GM23338 (cell line): ENCODE data around the gene RIMKLB. TPM values are rescaled to one million over a fixed set of nuclear protein-coding genes. Genes with fewer than 3 reads are reported as not detected.

ENCODE experiments used
- ATAC-seq: fragments of 200-7000 bp; cut with Tn5 transposase; 3 replicates; pipeline ENCODE4 v1.9.1; 2020
- DNase-seq: peaks from one replicate; pipeline ENCODE4 v3.0.0-alpha.2; 2015; ENCODE audit warnings: low spot score
- H2AFZ ChIP-seq: fragments of 200-600 bp; sonication (generic); 2 replicates; pipeline ENCODE4 v1.8.0; 2016; ENCODE audit warnings: antibody characterized with exemption, mild to moderate bottlenecking, moderate library complexity
- H3F3A ChIP-seq: fragments of 200-600 bp; sonication (generic); replicated peaks from 2 replicates; pipeline ENCODE4 v1.8.0; 2017; ENCODE audit warnings: antibody characterized with exemption, mixed run types, low read depth
- H3K27ac ChIP-seq: fragments of 200-600 bp; sonication (generic); 2 replicates; pipeline ENCODE4 v1.6.1; 2016; ENCODE audit warnings: low read depth
- H3K27me3 ChIP-seq: fragments of 200-600 bp; sonication (generic); 2 replicates; pipeline ENCODE4 v1.8.0; 2016; ENCODE audit warnings: mild to moderate bottlenecking, mixed run types, moderate library complexity; ENCODE audit not compliant: insufficient read depth
- H3K36me3 ChIP-seq: fragments of 200-600 bp; sonication (generic); 2 replicates; pipeline ENCODE4 v1.8.0; 2016; ENCODE audit warnings: mild to moderate bottlenecking; ENCODE audit not compliant: insufficient read depth
- H3K4me1 ChIP-seq: fragments of 200-600 bp; sonication (generic); 2 replicates; pipeline ENCODE4 v1.8.0; 2016; ENCODE audit warnings: mild to moderate bottlenecking, moderate library complexity; ENCODE audit not compliant: insufficient read depth
- H3K4me2 ChIP-seq: fragments of 200-600 bp; sonication (generic); 2 replicates; pipeline ENCODE4 v1.7.1; 2017; ENCODE audit warnings: mixed run types
- H3K4me3 ChIP-seq: fragments of 200-600 bp; sonication (generic); 2 replicates; pipeline ENCODE4 v1.6.1; 2016; ENCODE audit warnings: mixed run types
- H3K79me2 ChIP-seq: fragments of 200-600 bp; sonication (generic); replicated peaks from 2 replicates; pipeline ENCODE4 v1.8.0; 2017; ENCODE audit warnings: mild to moderate bottlenecking; ENCODE audit not compliant: insufficient read depth
- H3K9me2 ChIP-seq: fragments of 200-600 bp; sonication (generic); 2 replicates; pipeline ENCODE4 v1.8.0; 2017; ENCODE audit not compliant: insufficient read depth
- H4K20me1 ChIP-seq: fragments of 200-600 bp; sonication (generic); replicated peaks from 2 replicates; pipeline ENCODE4 v1.8.0; 2017; ENCODE audit warnings: mild to moderate bottlenecking; ENCODE audit not compliant: insufficient read depth
- H3K27ac Mint-ChIP-seq: 2 replicates; pipeline ENCODE4 v1.8.0; 2020; ENCODE audit warnings: inconsistent platforms, mild to moderate bottlenecking, moderate library complexity, mixed read lengths
- H3K27me3 Mint-ChIP-seq: 3 replicates; pipeline ENCODE4 v1.8.0; 2022; ENCODE audit warnings: low read depth, mild to moderate bottlenecking, moderate library complexity, mixed read lengths, inconsistent platforms; ENCODE audit not compliant: insufficient read depth, poor library complexity
- H3K36me3 Mint-ChIP-seq: 3 replicates; pipeline ENCODE4 v1.8.0; 2021; ENCODE audit warnings: low read depth, mild to moderate bottlenecking, inconsistent platforms, moderate library complexity, mixed read lengths
- H3K4me1 Mint-ChIP-seq: 3 replicates; pipeline ENCODE4 v1.8.0; 2020; ENCODE audit warnings: mild to moderate bottlenecking, inconsistent platforms, mixed read lengths
- H3K4me3 Mint-ChIP-seq: 3 replicates; pipeline ENCODE4 v1.8.0; 2021; ENCODE audit warnings: moderate library complexity, mild to moderate bottlenecking, inconsistent platforms, mixed read lengths
- H3K9me3 Mint-ChIP-seq: 3 replicates; pipeline ENCODE4 v1.8.0; 2020; ENCODE audit warnings: moderate library complexity, mild to moderate bottlenecking, inconsistent platforms, mixed read lengths
- CREB1 ChIP-seq: fragments of 250-450 bp; sonication (Bioruptor Pico); IDR thresholded peaks from 2 replicates; pipeline ENCODE4 v1.5.0; 2020; ENCODE audit warnings: low read depth, mild to moderate bottlenecking, moderate library complexity
- EZH2 ChIP-seq: fragments of 200-600 bp; sonication (generic); IDR thresholded peaks from one replicate; pipeline ENCODE4 v1.8.0; 2017; ENCODE audit warnings: antibody characterized with exemption, mild to moderate bottlenecking, low read depth; ENCODE audit not compliant: unreplicated experiment
- EZH2phosphoT487 ChIP-seq: fragments of 200-600 bp; sonication (generic); IDR thresholded peaks from one replicate; pipeline ENCODE4 v1.8.1; 2018; ENCODE audit warnings: antibody characterized with exemption; ENCODE audit not compliant: unreplicated experiment
- JUNB ChIP-seq: IDR thresholded peaks from one replicate; pipeline ENCODE4 v1.6.1; 2016; ENCODE audit warnings: antibody characterized with exemption; ENCODE audit not compliant: unreplicated experiment
- NANOG ChIP-seq: IDR thresholded peaks from 2 replicates; pipeline ENCODE4 v1.6.1; 2016; ENCODE audit warnings: antibody characterized with exemption, borderline replicate concordance
- POLR2AphosphoS5 ChIP-seq: IDR thresholded peaks from 2 replicates; pipeline ENCODE4 v1.6.1; 2016; ENCODE audit warnings: antibody characterized with exemption, low read depth
- REST ChIP-seq: IDR thresholded peaks from one replicate; pipeline ENCODE4 v1.6.1; 2018; ENCODE audit warnings: antibody characterized with exemption; ENCODE audit not compliant: unreplicated experiment
- STAT1 ChIP-seq: IDR thresholded peaks from one replicate; pipeline ENCODE4 v1.6.1; 2016; ENCODE audit warnings: antibody characterized with exemption; ENCODE audit not compliant: unreplicated experiment
- ZNF114 ChIP-seq: fragments of 250-450 bp; sonication (Bioruptor Pico); IDR thresholded peaks from 2 replicates; pipeline ENCODE4 v1.5.0; 2020; ENCODE audit warnings: mild to moderate bottlenecking, moderate library complexity
- ZNF331 ChIP-seq: fragments of 250-450 bp; sonication (Bioruptor Pico); IDR thresholded peaks from 2 replicates; pipeline ENCODE4 v1.5.0; 2020; ENCODE audit warnings: low read depth, mild to moderate bottlenecking, moderate library complexity
- ZNF462 ChIP-seq: fragments of 250-450 bp; sonication (Bioruptor Pico); IDR thresholded peaks from 2 replicates; pipeline ENCODE4 v1.5.0; 2020; ENCODE audit warnings: mild to moderate bottlenecking, moderate library complexity
- polyA plus RNA-seq: library from polyadenylated mRNA; unstranded; fragments of >200 nt; fragmentation: Nextera tagmentation; extraction: Ambion mirVana; gene quantifications from 2 replicates; pipeline ENCODE4 v1.2.1, GENCODE V29; 2016
- total RNA-seq: library from RNA; depleted of rRNA; stranded (reverse); fragments of >200 nt; shearing (Covaris generic); gene quantifications from 2 replicates; pipeline ENCODE4 v1.2.3, GENCODE V29; 2014
- TF ChIP-seq, protein P1 (sequence below): IDR thresholded peaks from 2 replicates; pipeline ENCODE4 v1.6.1; 2016; ENCODE audit warnings: antibody characterized with exemption
- TF ChIP-seq, protein P2 (sequence below), 2 experiments: fragments of 200-600 bp in 1 of 2; sonication (generic) in 1 of 2; conservative IDR thresholded peaks; 2 replicates each; pipeline versions ENCODE4 v1.5.1 to v1.6.1; 2016 to 2017; ENCODE audit warnings: antibody characterized with exemption in 2 of 2, low read depth in 2 of 2, mild to moderate bottlenecking in 2 of 2, moderate library complexity in 1 of 2

Gene RIMKLB
- total and polyA plus RNA-seq, 2 experiments from 2014 or later = 87.0 to 104 TPM

- no peak overlapping the region for H3K4me2 ChIP-seq
- peaks cover 10% of the 10 kb centered on the region; the same call in 2 of the 3 replicates for H3K36me3 Mint-ChIP-seq
- H3K36me3 ChIP-seq = 0 out of 2 replicates have a peak, but pooled peaks cover 6% of the 10 kb centered on the region
- H3K4me3 Mint-ChIP-seq = no peak overlapping the region
- peaks cover 36% of the 10 kb centered on the region for H4K20me1 ChIP-seq
- H2AFZ ChIP-seq = no peak overlapping the region
- H3K4me1 ChIP-seq = peaks cover 26% of the 10 kb centered on the region
- H3F3A ChIP-seq = no peaks in the 10 kb centered on the region
- H3K9me2 ChIP-seq = no peaks in the 10 kb centered on the region
- H3K27ac ChIP-seq = peak overlapping the region; percentile 40; the same call in 1 of the 2 replicates
- H3K4me1 Mint-ChIP-seq = peaks cover 21% of the 10 kb centered on the region
- no peaks in the 10 kb centered on the region for H3K27me3 ChIP-seq
- H3K4me3 ChIP-seq = no peak overlapping the region
- H3K27me3 Mint-ChIP-seq = peaks cover 2% of the 10 kb centered on the region
- H3K79me2 ChIP-seq = peaks cover 100% of the 10 kb centered on the region
- ATAC-seq = no peak; the same call in 2 of the 3 replicates
- no peak overlapping the region for H3K27ac Mint-ChIP-seq
- TF ChIP-seq ZNF331 (no peak), STAT1 (no peak), EZH2 (no peak), POLR2AphosphoS5 (no peak), NANOG (no peak), CREB1 (CRISPR knock-in tag) (no peak), JUNB (no peak), ZNF462 (no peak), ZNF114 (CRISPR knock-in tag) (no peak), REST (no peak), EZH2phosphoT487 (no peak)
- TF ChIP-seq, protein P1, sequence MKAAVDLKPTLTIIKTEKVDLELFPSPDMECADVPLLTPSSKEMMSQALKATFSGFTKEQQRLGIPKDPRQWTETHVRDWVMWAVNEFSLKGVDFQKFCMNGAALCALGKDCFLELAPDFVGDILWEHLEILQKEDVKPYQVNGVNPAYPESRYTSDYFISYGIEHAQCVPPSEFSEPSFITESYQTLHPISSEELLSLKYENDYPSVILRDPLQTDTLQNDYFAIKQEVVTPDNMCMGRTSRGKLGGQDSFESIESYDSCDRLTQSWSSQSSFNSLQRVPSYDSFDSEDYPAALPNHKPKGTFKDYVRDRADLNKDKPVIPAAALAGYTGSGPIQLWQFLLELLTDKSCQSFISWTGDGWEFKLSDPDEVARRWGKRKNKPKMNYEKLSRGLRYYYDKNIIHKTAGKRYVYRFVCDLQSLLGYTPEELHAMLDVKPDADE = no peak
- TF ChIP-seq, protein P2, sequence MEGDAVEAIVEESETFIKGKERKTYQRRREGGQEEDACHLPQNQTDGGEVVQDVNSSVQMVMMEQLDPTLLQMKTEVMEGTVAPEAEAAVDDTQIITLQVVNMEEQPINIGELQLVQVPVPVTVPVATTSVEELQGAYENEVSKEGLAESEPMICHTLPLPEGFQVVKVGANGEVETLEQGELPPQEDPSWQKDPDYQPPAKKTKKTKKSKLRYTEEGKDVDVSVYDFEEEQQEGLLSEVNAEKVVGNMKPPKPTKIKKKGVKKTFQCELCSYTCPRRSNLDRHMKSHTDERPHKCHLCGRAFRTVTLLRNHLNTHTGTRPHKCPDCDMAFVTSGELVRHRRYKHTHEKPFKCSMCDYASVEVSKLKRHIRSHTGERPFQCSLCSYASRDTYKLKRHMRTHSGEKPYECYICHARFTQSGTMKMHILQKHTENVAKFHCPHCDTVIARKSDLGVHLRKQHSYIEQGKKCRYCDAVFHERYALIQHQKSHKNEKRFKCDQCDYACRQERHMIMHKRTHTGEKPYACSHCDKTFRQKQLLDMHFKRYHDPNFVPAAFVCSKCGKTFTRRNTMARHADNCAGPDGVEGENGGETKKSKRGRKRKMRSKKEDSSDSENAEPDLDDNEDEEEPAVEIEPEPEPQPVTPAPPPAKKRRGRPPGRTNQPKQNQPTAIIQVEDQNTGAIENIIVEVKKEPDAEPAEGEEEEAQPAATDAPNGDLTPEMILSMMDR (conservative IDR thresholded peaks at IDR 0.05; ENCODE audit: low read depth in 2 of 2) = no peak
- DNase-seq = no peak
- H3K9me3 Mint-ChIP-seq = no peaks in the 10 kb centered on the region
These were observed 11.5 kb downstream of the RIMKLB start for GRCh38 chr12:8709124-8709830.
